HG02798 (cell line): ENCODE data around the gene MICU2.

Experiments
- ATAC-seq: cut with Tn5 transposase; IDR thresholded peaks from one replicate; pipeline ENCODE4 v1.9.1; 2021; ENCODE audit warnings: mild to moderate bottlenecking; ENCODE audit not compliant: unreplicated experiment, poor library complexity

The MICU2 gene

GRCh38 chr13:21603531-21604448 lies at the start of gene MICU2:
Gene MICU2, minus strand, starts transcription at chr13:21604170. Its CDS starts 22 bp downstream, at chr13:21604148.
- ATAC-seq: peak; percentile 97

- no peak for ATAC-seq
Measured at GRCh38 chr13:21641629-21642028, 37.7 kb upstream of the MICU2 start.

GRCh38 chr13:21639561-21639960 lies 35.6 kb upstream of the MICU2 start:
- ATAC-seq: no peak

GRCh38 chr13:21638319-21639282 lies 34.6 kb upstream of the MICU2 start:
- no peak for ATAC-seq

GRCh38 chr13:21637296-21637695 lies 33.3 kb upstream of the MICU2 start:
- no peak for ATAC-seq

GRCh38 chr13:21636656-21637055 lies 32.7 kb upstream of the MICU2 start:
- ATAC-seq: no peak

- no peak for ATAC-seq
Measured at GRCh38 chr13:21632196-21632595, 28.2 kb upstream of the MICU2 start.

- peak; percentile 57 for ATAC-seq
Measured at GRCh38 chr13:21625366-21625765, 21.4 kb upstream of the MICU2 start.

GRCh38 chr13:21620861-21621260 lies 16.9 kb upstream of the MICU2 start:
- ATAC-seq: no peak

GRCh38 chr13:21619633-21620220 lies 15.8 kb upstream of the MICU2 start:
- ATAC-seq: no peak

- ATAC-seq: no peak
Measured at GRCh38 chr13:21616880-21617279, 12.9 kb upstream of the MICU2 start.

- no peak for ATAC-seq
Measured at GRCh38 chr13:21616205-21616866, 12.4 kb upstream of the MICU2 start.

GRCh38 chr13:21615427-21615826 lies 11.5 kb upstream of the MICU2 start:
- ATAC-seq: no peak

- ATAC-seq: no peak
Measured at GRCh38 chr13:21613791-21614190, 9.8 kb upstream of the MICU2 start.

GRCh38 chr13:21611385-21611784 lies 7.4 kb upstream of the MICU2 start:
- ATAC-seq: no peak

- ATAC-seq: no peak
Measured at GRCh38 chr13:21610687-21611086, 6.7 kb upstream of the MICU2 start.

- ATAC-seq: no peak
Measured at GRCh38 chr13:21608961-21609360, 5.0 kb upstream of the MICU2 start.

- no peak for ATAC-seq
Measured at GRCh38 chr13:21606796-21607195, 2.8 kb upstream of the MICU2 start.

- ATAC-seq: no peak
Measured at GRCh38 chr13:21606251-21606650, 2.3 kb upstream of the MICU2 start.

- no peak for ATAC-seq
Measured at GRCh38 chr13:21596722-21597121, 7.2 kb downstream of the MICU2 start.
